Mesendoderm (in vitro differentiated cells): Measurements from ENCODE around the gene SOX4.

ENCODE experiments used
- DNase-seq: peaks from one replicate; pipeline ENCODE4 v3.0.0; 2013
- H2AK5ac ChIP-seq: 2 replicates; pipeline ENCODE4 v1.6.1; 2013; ENCODE audit warnings: low read length, inconsistent platforms
- H2BK120ac ChIP-seq: 2 replicates; pipeline ENCODE4 v1.6.1; 2013; ENCODE audit warnings: low read depth, mild to moderate bottlenecking, low read length, moderate library complexity, mixed read lengths
- H2BK15ac ChIP-seq: replicated peaks from 2 replicates; pipeline ENCODE4 v1.6.1; 2013; ENCODE audit warnings: low read depth, mild to moderate bottlenecking, moderate library complexity
- H2BK5ac ChIP-seq: 2 replicates; pipeline ENCODE4 v1.6.1; 2013; ENCODE audit warnings: low read length, inconsistent platforms
- H3K18ac ChIP-seq: 2 replicates; pipeline ENCODE4 v1.6.1; 2013; ENCODE audit warnings: mild to moderate bottlenecking, low read length, mixed read lengths
- H3K23ac ChIP-seq: one replicate; pipeline ENCODE4 v1.6.1; 2013; ENCODE audit warnings: low read length
- H3K27ac ChIP-seq: 2 replicates; pipeline ENCODE4 v1.5.1; 2013; ENCODE audit warnings: low read depth, mild to moderate bottlenecking, inconsistent platforms, low read length, moderate library complexity
- H3K27me3 ChIP-seq: 2 replicates; pipeline ENCODE4 v1.6.1; 2013; ENCODE audit warnings: low read length, control low read depth, mild to moderate bottlenecking, inconsistent platforms; ENCODE audit not compliant: insufficient read depth, poor library complexity
- H3K36me3 ChIP-seq: 2 replicates; pipeline ENCODE4 v1.6.1; 2013; ENCODE audit warnings: low read length, inconsistent platforms; ENCODE audit not compliant: control insufficient read depth, insufficient read depth
- H3K4ac ChIP-seq: one replicate; pipeline ENCODE4 v1.6.1; 2013; ENCODE audit warnings: low read depth, mild to moderate bottlenecking, low read length, moderate library complexity
- H3K4me1 ChIP-seq: 2 replicates; pipeline ENCODE4 v1.6.1; 2013; ENCODE audit warnings: low read depth, low read length, inconsistent platforms; ENCODE audit not compliant: control insufficient read depth
- H3K4me2 ChIP-seq: 2 replicates; pipeline ENCODE4 v1.6.1; 2013; ENCODE audit warnings: low read length
- H3K4me3 ChIP-seq: 2 replicates; pipeline ENCODE4 v1.5.1; 2013; ENCODE audit warnings: mild to moderate bottlenecking, low read length
- H3K56ac ChIP-seq: one replicate; pipeline ENCODE4 v1.6.1; 2013; ENCODE audit warnings: low read length
- H3K79me1 ChIP-seq: 2 replicates; pipeline ENCODE4 v1.6.1; 2013; ENCODE audit warnings: low read length, inconsistent platforms
- H3K79me2 ChIP-seq: 2 replicates; pipeline ENCODE4 v1.6.1; 2013; ENCODE audit warnings: mild to moderate bottlenecking, low read length; ENCODE audit not compliant: control insufficient read depth, insufficient read depth
- H3K9ac ChIP-seq: 2 replicates; pipeline ENCODE4 v1.6.1; 2013; ENCODE audit warnings: low read length, inconsistent platforms
- H4K5ac ChIP-seq: one replicate; pipeline ENCODE4 v1.6.1; 2013; ENCODE audit warnings: low read length
- H4K8ac ChIP-seq: one replicate; pipeline ENCODE4 v1.6.1; 2013; ENCODE audit warnings: low read depth, mild to moderate bottlenecking, control low read depth, low read length, moderate library complexity
- WGBS: extraction: QIAGEN DNeasy Blood & Tissue Kit; methylation state at CpG from one replicate; pipeline ENCODE4 v1.1.7; 2013; ENCODE audit warnings: low lambda C conversion rate, missing lambda C conversion rate; ENCODE audit not compliant: insufficient coverage; ENCODE audit errors: extremely low coverage; 5-methylcytosine and 5-hydroxymethylcytosine counted together

The SOX4 gene

GRCh38 chr6:21594416-21595281 is 1.1 kb downstream of the SOX4 start:
- no CpG with 5 or more reads among the region's 112 CpGs for WGBS

GRCh38 chr6:21595285-21596144 is 2.0 kb downstream of the SOX4 start:
- Histone ChIP-seq H3K23ac (peak overlapping the region; percentile 54), H3K9ac (peak overlapping the region; percentile 98), H3K4me3 (peak overlapping the region; percentile 89), H3K79me2 (peaks cover 46% of the 10 kb centered on the region), H3K4ac (peak overlapping the region; percentile 77), H4K5ac (no peak overlapping the region), H3K27ac (peak overlapping the region; percentile 79), H3K27me3 (no peaks in the 10 kb centered on the region), H3K4me2 (peak overlapping the region; percentile 44), H3K79me1 (no peaks in the 10 kb centered on the region), H2BK120ac (no peak overlapping the region), H3K36me3 (no peaks in the 10 kb centered on the region), H3K4me1 (no peaks in the 10 kb centered on the region), H4K8ac (no peak overlapping the region), H3K18ac (peak overlapping the region; percentile 94), H2BK5ac (peak overlapping the region; percentile 73), H2BK15ac (no peak overlapping the region), H2AK5ac (no peak overlapping the region), H3K56ac (peak overlapping the region; percentile 98)
- WGBS: no CpG with 5 or more reads among the region's 108 CpGs
- DNase-seq: peak; percentile 64

More at GRCh38 chr6:21594416-21595281, 1.1 kb downstream of the SOX4 start:
- H3K27me3 ChIP-seq: no peaks in the 10 kb centered on the region
- H3K18ac ChIP-seq: peak overlapping the region; percentile 94
- no peaks in the 10 kb centered on the region for H3K4me1 ChIP-seq
- no peak overlapping the region for H4K5ac ChIP-seq
- no peak overlapping the region for H2BK15ac ChIP-seq
- no peak overlapping the region for H4K8ac ChIP-seq
- peak; percentile 68 for DNase-seq
- peak overlapping the region; percentile 79 for H3K27ac ChIP-seq
- peak overlapping the region; percentile 98 for H3K56ac ChIP-seq
- H2AK5ac ChIP-seq: no peak overlapping the region
- H2BK120ac ChIP-seq: no peak overlapping the region
- peak overlapping the region; percentile 89 for H3K4me3 ChIP-seq
- peaks cover 46% of the 10 kb centered on the region for H3K79me2 ChIP-seq
- no peaks in the 10 kb centered on the region for H3K79me1 ChIP-seq
- no peaks in the 10 kb centered on the region for H3K36me3 ChIP-seq
- H3K4me2 ChIP-seq: peak overlapping the region; percentile 18
- peak overlapping the region; percentile 93 for H2BK5ac ChIP-seq
- H3K23ac ChIP-seq: peak overlapping the region; percentile 95
- H3K4ac ChIP-seq: peak overlapping the region; percentile 77
- H3K9ac ChIP-seq: peak overlapping the region; percentile 98

- no peaks in the 10 kb centered on the region for H3K27me3 ChIP-seq
- H3K79me2 ChIP-seq: peaks cover 46% of the 10 kb centered on the region
- peak; percentile 85 for DNase-seq
- no peak overlapping the region for H3K4ac ChIP-seq
- H2BK5ac ChIP-seq: peak overlapping the region; percentile 73
- H3K9ac ChIP-seq: peak overlapping the region; percentile 98
- H2BK120ac ChIP-seq: no peak overlapping the region
- H3K23ac ChIP-seq: peak overlapping the region; percentile 96
- no peak overlapping the region for H4K8ac ChIP-seq
- H3K18ac ChIP-seq: peak overlapping the region; percentile 94
- H3K4me1 ChIP-seq: no peaks in the 10 kb centered on the region
- H2AK5ac ChIP-seq: no peak overlapping the region
- H2BK15ac ChIP-seq: no peak overlapping the region
- H3K56ac ChIP-seq: peak overlapping the region; percentile 98
- peak overlapping the region; percentile 89 for H3K4me3 ChIP-seq
- no peaks in the 10 kb centered on the region for H3K79me1 ChIP-seq
- H3K4me2 ChIP-seq: peak overlapping the region; percentile 44
- H3K36me3 ChIP-seq: no peaks in the 10 kb centered on the region
- H4K5ac ChIP-seq: no peak overlapping the region
- no CpG with 5 or more reads among the region's 43 CpGs for WGBS
- H3K27ac ChIP-seq: peak overlapping the region; percentile 79
Measured at GRCh38 chr6:21596145-21596948, 2.8 kb downstream of the SOX4 start.

- H3K4me1 ChIP-seq: no peaks in the 10 kb centered on the region
- DNase-seq: no peak
Measured at GRCh38 chr6:21596949-21597682, 3.6 kb downstream of the SOX4 start.

More at GRCh38 chr6:21596949-21597682, 3.6 kb downstream of the SOX4 start:
- Histone ChIP-seq H3K27ac (peak overlapping the region; percentile 79), H3K9ac (peak overlapping the region; percentile 98), H4K8ac (no peak overlapping the region), H2BK15ac (no peak overlapping the region), H3K27me3 (no peaks in the 10 kb centered on the region), H2AK5ac (no peak overlapping the region), H3K18ac (peak overlapping the region; percentile 94), H3K4me2 (no peak overlapping the region), H2BK5ac (no peak overlapping the region), H3K23ac (no peak overlapping the region), H3K79me1 (no peaks in the 10 kb centered on the region), H2BK120ac (no peak overlapping the region), H3K79me2 (peaks cover 46% of the 10 kb centered on the region), H3K4me3 (peak overlapping the region; percentile 89), H3K56ac (peak overlapping the region; percentile 98), H3K4ac (no peak overlapping the region), H3K36me3 (no peaks in the 10 kb centered on the region), H4K5ac (no peak overlapping the region)
- no CpG with 5 or more reads among the region's 14 CpGs for WGBS
